Eye (tissue), 1 donor: ENCODE results near the gene PLAC8L1.

ENCODE experiments used
- DNase-seq: peaks from one replicate; pipeline ENCODE4 v3.0.0-alpha.2; 2015

The PLAC8L1 gene

DNA sequence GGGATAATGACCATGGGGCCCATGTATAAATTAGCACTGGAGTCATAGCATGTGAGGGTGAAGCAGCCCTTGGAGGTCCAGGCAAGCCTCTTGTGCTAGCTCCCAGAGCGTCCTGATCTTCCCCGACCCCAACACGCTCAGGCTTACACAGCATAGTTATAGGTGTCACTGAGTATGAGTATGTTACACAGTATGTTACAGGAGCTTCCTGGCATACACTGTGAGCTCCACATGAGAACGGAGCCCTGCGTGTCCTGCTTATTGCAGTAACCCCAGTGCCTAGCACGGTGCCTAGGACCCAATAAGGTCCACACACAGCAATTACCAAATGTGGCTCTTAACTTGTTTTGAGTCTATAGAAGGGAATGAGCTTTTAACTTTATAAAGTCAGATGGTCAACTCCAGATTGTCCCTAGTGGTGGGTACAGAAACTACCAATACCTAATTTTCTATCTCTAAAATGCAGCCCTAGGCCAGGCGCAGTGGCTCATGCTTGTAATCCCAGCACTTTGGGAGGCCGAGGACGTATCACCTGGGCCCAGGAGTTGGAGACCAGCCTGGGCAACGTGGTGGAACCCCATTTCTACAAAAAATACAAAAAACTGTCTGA is 64.1 kb downstream of the PLAC8L1 start:
- no peak for DNase-seq

DNA sequence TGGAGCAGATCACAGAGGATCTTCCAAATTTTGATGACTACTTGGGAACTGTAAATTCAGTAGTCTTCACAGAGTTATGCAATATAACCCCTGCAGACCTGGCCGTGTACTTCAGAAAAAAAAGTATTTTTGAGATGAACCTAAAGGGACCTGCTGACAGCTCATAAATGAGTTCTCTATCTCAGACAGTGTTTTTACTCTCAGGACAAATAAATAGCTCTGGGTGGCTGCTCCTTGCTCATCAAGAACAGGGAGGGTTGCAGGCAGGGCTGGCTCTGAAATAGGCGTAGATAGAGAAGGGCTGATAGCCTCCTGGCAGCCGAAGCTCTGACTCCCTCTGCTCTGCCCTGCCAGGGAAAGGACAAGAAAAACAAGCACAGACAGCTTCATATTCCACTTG is 64.8 kb downstream of the PLAC8L1 start:
- no peak for DNase-seq

DNA sequence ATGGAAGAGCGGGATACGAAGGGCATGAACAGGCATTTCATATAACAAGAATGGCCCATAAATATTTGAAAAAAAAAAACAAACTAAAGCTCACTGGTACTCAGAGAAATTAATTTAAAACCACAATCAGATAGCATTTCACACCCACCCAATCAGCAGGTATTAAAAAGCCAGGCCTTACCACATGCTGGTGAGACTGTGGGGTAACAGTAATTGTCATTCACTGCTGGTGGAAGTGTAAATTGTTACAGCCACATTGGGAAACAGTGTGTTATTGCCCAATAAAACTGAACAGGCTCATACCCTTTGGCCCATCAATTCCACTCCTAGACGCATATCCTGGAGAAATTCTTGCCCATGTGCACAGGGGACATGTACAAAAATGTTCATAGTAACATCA is 66.0 kb downstream of the PLAC8L1 start:
- DNase-seq, result no peak

DNA sequence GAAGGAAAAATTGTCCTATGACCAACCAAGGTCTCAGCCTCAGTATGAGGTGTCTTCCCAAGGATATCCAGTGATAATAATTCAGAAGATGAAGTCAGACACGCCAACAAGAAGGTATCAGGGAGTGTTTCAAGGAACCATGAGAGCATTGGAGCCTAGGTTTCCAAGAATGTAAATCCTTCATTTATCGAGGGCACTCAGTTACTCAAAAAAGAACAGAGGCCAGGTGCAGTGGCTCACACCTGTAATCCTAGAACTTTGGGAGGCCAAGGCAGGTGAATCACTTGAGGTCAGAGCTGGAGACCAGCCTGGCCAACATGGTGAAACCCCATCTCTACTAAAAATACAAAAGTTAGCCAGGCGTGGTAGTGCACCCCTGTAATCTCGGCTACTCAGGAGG is 70.8 kb downstream of the PLAC8L1 start:
- no peak for DNase-seq
